ENCODE data around the gene SFT2D2. TPM values are rescaled to one million over a fixed set of nuclear protein-coding genes. Genes with fewer than 3 reads are reported as not detected.

The SFT2D2 gene
- total RNA-seq, 1 experiment from 2014 or later: 59.3 TPM

DNA sequence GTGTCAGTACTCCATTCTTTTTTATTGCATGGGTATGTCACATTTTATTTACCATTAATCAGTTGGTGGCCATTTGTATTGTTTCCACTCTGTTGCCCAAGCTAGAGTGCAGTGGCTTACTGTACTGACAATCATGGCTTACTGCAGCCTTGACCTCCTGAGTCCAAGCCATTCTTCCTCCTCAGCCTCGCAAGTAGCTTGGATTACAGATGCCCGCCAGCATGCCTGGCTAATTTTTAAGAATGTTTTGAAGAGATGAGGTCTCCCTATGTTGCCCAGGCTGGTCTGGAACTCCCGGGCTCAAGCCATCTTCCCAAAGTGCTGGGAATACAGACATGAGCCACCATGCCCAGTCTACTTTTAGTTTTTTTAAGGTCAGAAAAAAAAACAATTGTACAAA lies 813 bp upstream of the SFT2D2 start:
- no peaks in the 10 kb centered on the region for H3K27me3 Mint-ChIP-seq (ENCODE audit: insufficient read depth, unreplicated experiment)
- peak overlapping the region; percentile 92 for H3K4me3 Mint-ChIP-seq (ENCODE audit: unreplicated experiment)
- no peaks in the 10 kb centered on the region for H3K36me3 ChIP-seq (ENCODE audit: control insufficient read depth, insufficient read depth, low read length)
- CTCF ChIA-PET: interaction anchor here (2.8 kb wide), 1 partner anchor 10 kb away, joined by 19 read pairs; no protein-coding TSS in a partner anchor
- peaks cover 13% of the 10 kb centered on the region; the same call in 1 of the 2 replicates for H3K4me1 ChIP-seq
- POLR2A ChIA-PET: interaction anchor here (1.0 to 1.5 kb wide), 2 partner anchors 11 to 143 kb away, joined by 7 to 9 read pairs; no protein-coding TSS in a partner anchor
- no peaks in the 10 kb centered on the region for H3K27me3 ChIP-seq (replicated peaks; ENCODE audit: control insufficient read depth, insufficient read depth, low read length)
- no peaks in the 10 kb centered on the region for H3K9me3 ChIP-seq
- BruUV-seq (replicated peaks): no TSS peak
- DNase-seq: no peak
- intact Hi-C loops (cut with micrococcal nuclease; ENCODE audit: unreplicated experiment): loop anchor here (2.0 to 5.0 kb wide), 2 partner anchors 46 to 143 kb away; partner anchors contain the start of gene TIPRL
- H3K27ac Mint-ChIP-seq (ENCODE audit: unreplicated experiment): peak overlapping the region; percentile 89
- peaks cover 16% of the 10 kb centered on the region for H3K9me3 Mint-ChIP-seq (ENCODE audit: unreplicated experiment)
- H3K4me3 ChIP-seq (ENCODE audit: low read depth, low read length): peak overlapping the region; percentile 93
- peaks cover 23% of the 10 kb centered on the region for H3K4me1 Mint-ChIP-seq (ENCODE audit: low read depth, unreplicated experiment)
- TF ChIP-seq CTCF (IDR thresholded peaks at IDR 0.05; ENCODE audit: insufficient read depth in 1 of 2, low read depth in 1 of 2, low read length in 1 of 2, severe bottlenecking in 1 of 2, unreplicated experiment in 1 of 2): no peak
- H3K36me3 Mint-ChIP-seq (ENCODE audit: insufficient read depth, unreplicated experiment): peaks cover 7% of the 10 kb centered on the region

DNA sequence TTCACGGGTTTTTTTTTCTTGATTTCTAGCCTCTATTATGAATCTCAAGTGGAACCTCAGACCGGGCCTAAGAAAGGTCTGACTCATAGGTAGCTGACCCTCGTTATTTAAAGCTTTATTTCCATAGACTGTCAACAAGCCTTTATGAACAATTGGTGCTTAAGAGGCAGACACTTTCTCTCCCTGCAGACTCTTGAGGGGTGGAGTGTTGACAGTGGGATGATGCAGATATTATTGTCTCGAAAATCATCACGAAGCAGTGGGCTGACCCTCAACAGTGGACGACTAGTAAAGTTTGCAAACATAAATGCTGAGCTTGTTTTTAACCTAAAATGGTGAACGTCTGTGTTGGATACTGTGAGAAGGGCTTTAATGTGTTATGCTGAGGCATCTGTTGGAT lies 1.8 kb downstream of the SFT2D2 start:
- no peak overlapping the region for H3K27ac Mint-ChIP-seq (ENCODE audit: unreplicated experiment)
- CTCF ChIA-PET: interaction anchor here (2.8 kb wide), 1 partner anchor 7 kb away, joined by 19 read pairs; no protein-coding TSS in a partner anchor
- H3K4me1 Mint-ChIP-seq (ENCODE audit: low read depth, unreplicated experiment): peaks cover 23% of the 10 kb centered on the region
- intact Hi-C loops (cut with micrococcal nuclease; ENCODE audit: unreplicated experiment): loop anchor here (5.0 kb wide), 1 partner anchor 145 kb away; no protein-coding TSS in a partner anchor
- no peaks in the 10 kb centered on the region for H3K27me3 ChIP-seq (replicated peaks; ENCODE audit: control insufficient read depth, insufficient read depth, low read length)
- no peak overlapping the region for H3K4me3 ChIP-seq (ENCODE audit: low read depth, low read length)
- DNase-seq: no peak
- peaks cover 14% of the 10 kb centered on the region for H3K9me3 Mint-ChIP-seq (ENCODE audit: unreplicated experiment)
- POLR2A ChIA-PET: no interaction called here
- no peak for TF ChIP-seq CTCF (IDR thresholded peaks at IDR 0.05; ENCODE audit: insufficient read depth in 1 of 2, low read depth in 1 of 2, low read length in 1 of 2, severe bottlenecking in 1 of 2, unreplicated experiment in 1 of 2)
- no peaks in the 10 kb centered on the region for H3K27me3 Mint-ChIP-seq (ENCODE audit: insufficient read depth, unreplicated experiment)
- peak overlapping the region; percentile 92 for H3K4me3 Mint-ChIP-seq (ENCODE audit: unreplicated experiment)
- H3K4me1 ChIP-seq: peaks cover 22% of the 10 kb centered on the region
- H3K36me3 Mint-ChIP-seq (ENCODE audit: insufficient read depth, unreplicated experiment): peaks cover 14% of the 10 kb centered on the region
- no TSS peak for BruUV-seq (replicated peaks)
- peaks cover 2% of the 10 kb centered on the region; the same call in 1 of the 2 replicates for H3K36me3 ChIP-seq (ENCODE audit: control insufficient read depth, insufficient read depth, low read length)
- no peaks in the 10 kb centered on the region for H3K9me3 ChIP-seq

- Mint-ChIP-seq H3K27me3 (ENCODE audit: insufficient read depth, unreplicated experiment) (no peaks in the 10 kb centered on the region), H3K4me3 (ENCODE audit: unreplicated experiment) (no peak overlapping the region), H3K27ac (ENCODE audit: unreplicated experiment) (no peak overlapping the region), H3K9me3 (ENCODE audit: unreplicated experiment) (no peaks in the 10 kb centered on the region), H3K4me1 (ENCODE audit: low read depth, unreplicated experiment) (peaks cover 33% of the 10 kb centered on the region), H3K36me3 (ENCODE audit: insufficient read depth, unreplicated experiment) (peaks cover 37% of the 10 kb centered on the region)
- BruUV-seq (replicated peaks): no TSS peak
- Histone ChIP-seq H3K36me3 (ENCODE audit: control insufficient read depth, insufficient read depth, low read length) (peaks cover 2% of the 10 kb centered on the region; the same call in 1 of the 2 replicates), H3K27me3 (replicated peaks; ENCODE audit: control insufficient read depth, insufficient read depth, low read length) (no peaks in the 10 kb centered on the region), H3K4me3 (ENCODE audit: low read depth, low read length) (no peak overlapping the region), H3K4me1 (peaks cover 20% of the 10 kb centered on the region), H3K9me3 (no peaks in the 10 kb centered on the region)
- no peak for TF ChIP-seq CTCF (IDR thresholded peaks at IDR 0.05; ENCODE audit: insufficient read depth in 1 of 2, low read depth in 1 of 2, low read length in 1 of 2, severe bottlenecking in 1 of 2, unreplicated experiment in 1 of 2)
- POLR2A ChIA-PET: no interaction called here
- DNase-seq: no peak
- intact Hi-C loops (cut with micrococcal nuclease; ENCODE audit: unreplicated experiment): loop anchor here (5.0 kb wide), 1 partner anchor 148 kb away; no protein-coding TSS in a partner anchor
- CTCF ChIA-PET: no interaction called here
Measured at GRCh38 chr1:168229893-168230292, 4.1 kb downstream of the SFT2D2 start.

Data from Caco-2 (cell line).